Stimulated activated CD8-positive, alpha-beta memory T cell treated with anti-CD3 and anti-CD28 coated beads, Interleukin-7, amount 100 ng/mL, for 4 hours (primary cell): ENCODE data around the gene HCAR3.
A peak's percentile ranks its signal among the peaks of the same experiment; 100 is the strongest.
"Not testable (repeated sequence)": the region's sequence is repeated elsewhere in the genome, so short reads cannot be mapped to it uniquely, and the experiment has no call there.

Experiments used
- DNase-seq, 2 donors: peaks; one replicate each; pipeline ENCODE4 v3.0.0-alpha.2; 2020; ENCODE audit warnings: low read depth in 2 of 2

HCAR3 gene

GRCh38 chr12:122716658-122717057 lies at the start of gene HCAR3:
Gene HCAR3 (minus strand): TSS chr12:122716811. CDS start chr12:122716737, 74 bp downstream.
- DNase-seq: not testable (repeated sequence)

GRCh38 chr12:122757568-122757967 lies 41.0 kb upstream of the HCAR3 start:
- no peak for DNase-seq

- DNase-seq: no peak
Observed at GRCh38 chr12:122754790-122755189, 38.2 kb upstream of the HCAR3 start.

- DNase-seq: no peak
Observed at GRCh38 chr12:122753319-122753650, 36.7 kb upstream of the HCAR3 start.

GRCh38 chr12:122752464-122753318 lies 36.1 kb upstream of the HCAR3 start, which contains the start of gene DENR:
Gene DENR (plus strand): TSS chr12:122752824. CDS start chr12:122753702, 878 bp downstream.
- peak; percentile 98 for DNase-seq

- DNase-seq: not testable (repeated sequence)
Observed at GRCh38 chr12:122750781-122751515, 34.3 kb upstream of the HCAR3 start.

GRCh38 chr12:122749569-122750332 lies 33.1 kb upstream of the HCAR3 start:
- DNase-seq: no peak

GRCh38 chr12:122747224-122748135 lies 30.9 kb upstream of the HCAR3 start:
- DNase-seq: no peak

GRCh38 chr12:122743895-122744525 lies 27.4 kb upstream of the HCAR3 start:
- DNase-seq: no peak

- DNase-seq: no peak
Observed at GRCh38 chr12:122740351-122740750, 23.7 kb upstream of the HCAR3 start.

- no peak for DNase-seq
Observed at GRCh38 chr12:122738571-122738970, 22.0 kb upstream of the HCAR3 start.

- DNase-seq: no peak
Observed at GRCh38 chr12:122732611-122733010, 16.0 kb upstream of the HCAR3 start.

- peak in 1 of 2 donors; percentile 33 for DNase-seq
Observed at GRCh38 chr12:122732170-122732569, 15.6 kb upstream of the HCAR3 start.

- peak in 1 of 2 donors; percentile 37 for DNase-seq
Observed at GRCh38 chr12:122730215-122731014, 13.8 kb upstream of the HCAR3 start, which contains the start of gene HCAR1. Gene HCAR1 (minus strand): TSS chr12:122730844. CDS start chr12:122730339, 505 bp downstream.

GRCh38 chr12:122729583-122730214 lies 13.1 kb upstream of the HCAR3 start:
- DNase-seq: no peak

GRCh38 chr12:122726080-122726558 lies 9.5 kb upstream of the HCAR3 start:
- DNase-seq: peak in 1 of 2 donors; percentile 43

- no peak for DNase-seq
Observed at GRCh38 chr12:122725452-122726079, 9.0 kb upstream of the HCAR3 start.

- no peak for DNase-seq
Observed at GRCh38 chr12:122724641-122725243, 8.1 kb upstream of the HCAR3 start.
